CD1c-positive myeloid dendritic cell (primary cell): ENCODE results near the gene GBP3.
A peak's percentile ranks its signal among the peaks of the same experiment; 100 is the strongest.
"Not testable (repeated sequence)": the region's sequence is repeated elsewhere in the genome, so short reads cannot be mapped to it uniquely, and the experiment has no call there.

Experiments
- DNase-seq: peaks from one replicate; pipeline ENCODE4 v3.0.0-alpha.2; 2016; ENCODE audit errors: extremely low spot score

Gene GBP3

GRCh38 chr1:89022167-89022959 is at the start of gene GBP3:
Gene GBP3, minus strand, starts transcription at chr1:89022866. Its CDS starts 2,145 bp downstream, at chr1:89020721.
- peak; percentile 67 for DNase-seq

GRCh38 chr1:89070509-89070908 is 47.8 kb upstream of the GBP3 start:
- no peak for DNase-seq

GRCh38 chr1:89069951-89070350 is 47.3 kb upstream of the GBP3 start:
- peak; percentile 21 for DNase-seq

GRCh38 chr1:89068291-89068690 is 45.6 kb upstream of the GBP3 start:
- no peak for DNase-seq

GRCh38 chr1:89065079-89065868 is 42.6 kb upstream of the GBP3 start, which contains the start of gene GBP1:
Gene GBP1, minus strand, starts transcription at chr1:89065208. Its CDS starts 1,974 bp downstream, at chr1:89063234.
- peak; percentile 65 for DNase-seq

- DNase-seq = no peak
These were observed 42.0 kb upstream of the GBP3 start for GRCh38 chr1:89064632-89065031.

GRCh38 chr1:89063094-89063493 is 40.4 kb upstream of the GBP3 start:
- DNase-seq = no peak

- no peak for DNase-seq
These were observed 37.4 kb upstream of the GBP3 start for GRCh38 chr1:89060091-89060490.

- no peak for DNase-seq
These were observed 29.3 kb upstream of the GBP3 start for GRCh38 chr1:89051955-89052312.

- no peak for DNase-seq
These were observed 28.8 kb upstream of the GBP3 start for GRCh38 chr1:89051300-89051954.

GRCh38 chr1:89050649-89051033 is 28.0 kb upstream of the GBP3 start:
- no peak for DNase-seq

- DNase-seq = peak; percentile 25
These were observed 27.4 kb upstream of the GBP3 start for GRCh38 chr1:89049901-89050648.

- not testable (repeated sequence) for DNase-seq
These were observed 26.5 kb upstream of the GBP3 start for GRCh38 chr1:89049187-89049586.

- DNase-seq = no peak
These were observed 25.1 kb upstream of the GBP3 start for GRCh38 chr1:89047734-89048133.

- not testable (repeated sequence) for DNase-seq
These were observed 23.9 kb upstream of the GBP3 start for GRCh38 chr1:89046318-89047183.

GRCh38 chr1:89044970-89045721 is 22.5 kb upstream of the GBP3 start:
- no peak for DNase-seq

GRCh38 chr1:89043940-89044339 is 21.3 kb upstream of the GBP3 start:
- no peak for DNase-seq

GRCh38 chr1:89042491-89042890 is 19.8 kb upstream of the GBP3 start:
- no peak for DNase-seq

GRCh38 chr1:89041721-89042120 is 19.1 kb upstream of the GBP3 start:
- DNase-seq = no peak

GRCh38 chr1:89041119-89041641 is 18.5 kb upstream of the GBP3 start:
- DNase-seq = no peak
